ENCODE results near the gene XYLT1. TPM values are rescaled to one million over a fixed set of nuclear protein-coding genes. Genes with fewer than 3 reads are reported as not detected.
"Not testable (repeated sequence)": the region's sequence is repeated elsewhere in the genome, so short reads cannot be mapped to it uniquely, and the experiment has no call there.

XYLT1 gene
- total RNA-seq, 1 donor from 2014 or later = 14.7 TPM

DNA sequence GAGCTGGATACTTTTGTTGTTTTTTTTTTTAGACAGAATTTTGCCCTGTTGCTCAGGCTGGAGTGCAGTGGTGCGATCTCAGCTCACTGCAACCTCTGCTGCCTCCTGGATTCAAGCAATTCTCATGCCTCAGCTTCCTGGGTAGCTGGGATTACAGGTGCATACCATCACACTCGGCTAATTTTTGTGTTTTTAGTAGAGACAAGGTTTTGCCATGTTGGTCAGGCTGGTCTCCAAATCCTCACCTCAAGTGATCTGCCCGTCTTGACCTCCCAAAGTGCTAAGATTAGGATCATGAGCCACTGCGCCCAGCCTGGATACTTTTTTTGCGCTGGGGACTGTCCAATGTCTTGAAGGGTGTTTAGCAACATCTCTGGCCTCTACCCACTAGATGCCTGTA lies 32.6 kb upstream of the XYLT1 start:
- Mint-ChIP-seq H3K4me3 (no peak overlapping the region), H3K9me3 (peaks cover 4% of the 10 kb centered on the region), H3K4me1 (peaks cover 2% of the 10 kb centered on the region), H3K36me3 (ENCODE audit: low read depth) (no peaks in the 10 kb centered on the region), H3K27me3 (peaks cover 6% of the 10 kb centered on the region), H3K27ac (no peak overlapping the region)
- no peak for DNase-seq
- intact Hi-C loops (cut with micrococcal nuclease) = no loop called here

- Mint-ChIP-seq H3K27ac (no peak overlapping the region), H3K36me3 (ENCODE audit: low read depth) (no peaks in the 10 kb centered on the region), H3K4me1 (peaks cover 2% of the 10 kb centered on the region), H3K9me3 (no peaks in the 10 kb centered on the region), H3K4me3 (no peak overlapping the region), H3K27me3 (peaks cover 9% of the 10 kb centered on the region)
- intact Hi-C loops (cut with micrococcal nuclease) = no loop called here
- DNase-seq = no peak
These were observed 30.6 kb upstream of the XYLT1 start for GRCh38 chr16:17501321-17501720.

GRCh38 chr16:17499223-17499902 lies 28.6 kb upstream of the XYLT1 start:
- H3K9me3 Mint-ChIP-seq = no peaks in the 10 kb centered on the region
- H3K4me1 Mint-ChIP-seq = peaks cover 2% of the 10 kb centered on the region
- no peak for DNase-seq
- peaks cover 13% of the 10 kb centered on the region for H3K27me3 Mint-ChIP-seq
- intact Hi-C loops (cut with micrococcal nuclease) = no loop called here
- no peaks in the 10 kb centered on the region for H3K36me3 Mint-ChIP-seq (ENCODE audit: low read depth)
- no peak overlapping the region for H3K4me3 Mint-ChIP-seq
- no peak overlapping the region for H3K27ac Mint-ChIP-seq

GRCh38 chr16:17497648-17498047 lies 26.9 kb upstream of the XYLT1 start:
- Mint-ChIP-seq H3K27ac (no peak overlapping the region), H3K4me3 (no peak overlapping the region), H3K9me3 (no peaks in the 10 kb centered on the region), H3K4me1 (no peaks in the 10 kb centered on the region), H3K27me3 (peaks cover 13% of the 10 kb centered on the region), H3K36me3 (ENCODE audit: low read depth) (no peaks in the 10 kb centered on the region)
- intact Hi-C loops (cut with micrococcal nuclease) = no loop called here
- DNase-seq = no peak

- Mint-ChIP-seq H3K27me3 (peaks cover 13% of the 10 kb centered on the region), H3K4me3 (no peak overlapping the region), H3K9me3 (no peaks in the 10 kb centered on the region), H3K36me3 (ENCODE audit: low read depth) (no peaks in the 10 kb centered on the region), H3K4me1 (no peaks in the 10 kb centered on the region), H3K27ac (no peak overlapping the region)
- intact Hi-C loops (cut with micrococcal nuclease) = no loop called here
- DNase-seq = no peak
These were observed 26.1 kb upstream of the XYLT1 start for GRCh38 chr16:17496891-17497290.

DNA sequence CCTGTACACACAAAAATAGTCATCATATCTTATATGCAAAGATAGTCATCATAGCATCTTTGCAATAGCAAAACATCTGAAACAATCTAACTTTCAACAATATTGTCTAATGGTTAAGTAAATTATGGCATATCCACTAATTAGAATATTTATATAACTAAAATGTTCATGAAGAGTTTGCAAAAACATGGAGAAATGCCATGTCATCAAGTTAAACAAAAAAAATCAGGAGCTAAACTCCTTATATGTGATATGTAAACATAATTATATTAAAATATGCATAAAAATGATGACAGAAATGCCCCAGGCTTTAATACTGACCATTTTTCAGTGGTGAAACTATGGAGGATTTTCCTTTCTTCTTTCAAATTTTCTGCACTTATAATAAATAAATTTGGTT lies 22.3 kb upstream of the XYLT1 start:
- H3K27ac Mint-ChIP-seq = no peak overlapping the region
- no peaks in the 10 kb centered on the region for H3K4me1 Mint-ChIP-seq
- no peaks in the 10 kb centered on the region for H3K36me3 Mint-ChIP-seq (ENCODE audit: low read depth)
- DNase-seq = no peak
- H3K9me3 Mint-ChIP-seq = no peaks in the 10 kb centered on the region
- no peak overlapping the region for H3K4me3 Mint-ChIP-seq
- intact Hi-C loops (cut with micrococcal nuclease) = no loop called here
- peaks cover 16% of the 10 kb centered on the region for H3K27me3 Mint-ChIP-seq

DNA sequence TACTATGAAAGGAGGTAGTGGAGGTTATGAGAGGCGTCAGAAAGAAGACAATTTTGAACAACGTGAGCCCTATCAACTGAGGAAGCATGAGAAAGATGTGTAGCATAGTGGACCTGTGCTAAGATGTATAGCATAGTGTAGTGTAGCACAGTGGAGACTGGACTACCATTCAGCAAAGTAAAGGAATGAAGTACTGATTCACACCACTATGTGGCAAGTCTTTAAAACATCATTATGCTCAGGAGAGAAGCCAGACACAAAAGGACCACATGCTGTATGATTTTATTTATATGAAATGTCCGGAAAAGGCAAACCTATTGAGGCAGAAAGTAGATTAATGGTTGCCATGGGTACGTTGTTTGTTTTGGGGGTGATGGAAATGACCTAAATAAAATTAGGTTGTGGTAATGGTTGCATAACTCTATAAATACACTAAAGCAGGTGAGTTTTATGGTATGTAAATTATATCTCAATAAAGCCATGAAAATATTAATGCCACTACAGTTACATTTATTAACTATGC lies 20.4 kb upstream of the XYLT1 start:
- Mint-ChIP-seq H3K27me3 (peaks cover 12% of the 10 kb centered on the region), H3K36me3 (ENCODE audit: low read depth) (no peaks in the 10 kb centered on the region), H3K9me3 (no peaks in the 10 kb centered on the region), H3K27ac (no peak overlapping the region), H3K4me1 (no peaks in the 10 kb centered on the region), H3K4me3 (no peak overlapping the region)
- intact Hi-C loops (cut with micrococcal nuclease) = no loop called here
- DNase-seq = no peak

DNA sequence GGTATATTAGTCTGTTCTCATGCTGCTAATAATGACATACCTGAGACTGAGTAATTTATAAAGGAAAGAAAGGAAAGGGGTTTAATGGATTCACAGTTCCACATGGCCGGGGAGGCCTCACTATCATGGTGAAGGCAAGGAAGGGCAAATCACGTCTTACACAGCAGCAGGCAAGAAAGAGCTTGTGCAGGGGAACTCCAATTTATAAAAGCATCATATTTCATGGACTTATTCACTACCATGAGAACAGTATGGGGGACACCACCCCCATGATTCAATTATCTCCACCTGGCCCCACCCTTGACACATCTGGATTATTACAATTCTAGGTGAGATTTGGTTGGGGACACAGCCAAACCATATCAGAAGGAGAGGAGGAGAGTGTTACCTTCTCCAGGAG lies 17.7 kb upstream of the XYLT1 start:
- Mint-ChIP-seq H3K4me1 (no peaks in the 10 kb centered on the region), H3K4me3 (no peak overlapping the region), H3K27me3 (peaks cover 13% of the 10 kb centered on the region), H3K27ac (no peak overlapping the region), H3K9me3 (no peaks in the 10 kb centered on the region), H3K36me3 (ENCODE audit: low read depth) (no peaks in the 10 kb centered on the region)
- DNase-seq = no peak
- intact Hi-C loops (cut with micrococcal nuclease) = no loop called here

GRCh38 chr16:17483351-17483750 lies 12.6 kb upstream of the XYLT1 start:
- H3K27me3 Mint-ChIP-seq = peaks cover 32% of the 10 kb centered on the region
- no peaks in the 10 kb centered on the region for H3K36me3 Mint-ChIP-seq (ENCODE audit: low read depth)
- intact Hi-C loops (cut with micrococcal nuclease) = no loop called here
- no peak for DNase-seq
- no peak overlapping the region for H3K27ac Mint-ChIP-seq
- no peak overlapping the region for H3K4me3 Mint-ChIP-seq
- no peaks in the 10 kb centered on the region for H3K4me1 Mint-ChIP-seq
- H3K9me3 Mint-ChIP-seq = no peaks in the 10 kb centered on the region

DNA sequence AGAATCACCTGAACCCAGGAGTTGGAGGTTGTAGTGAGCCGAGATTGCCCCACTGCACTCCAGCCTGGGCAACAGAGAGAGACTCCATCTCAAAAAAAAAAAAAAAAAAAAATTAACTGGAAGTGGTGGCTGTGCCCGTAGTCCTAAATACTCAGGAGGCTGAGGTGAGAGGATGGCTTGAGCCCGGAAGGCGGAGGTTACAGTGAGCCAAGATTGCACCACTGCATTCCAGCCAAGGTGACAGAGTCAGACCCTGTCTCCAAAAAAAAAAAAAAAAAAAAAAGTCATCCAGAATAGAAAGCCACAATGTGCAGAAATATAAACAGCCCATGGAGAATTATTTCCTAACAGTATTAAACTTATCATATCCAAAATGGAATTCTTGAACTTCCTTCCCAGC lies 11.6 kb upstream of the XYLT1 start:
- H3K4me1 Mint-ChIP-seq; intact Hi-C loops (cut with micrococcal nuclease); H3K4me3 Mint-ChIP-seq; H3K9me3 Mint-ChIP-seq; DNase-seq; H3K36me3 Mint-ChIP-seq (ENCODE audit: low read depth); H3K27ac Mint-ChIP-seq: not testable (repeated sequence)
- H3K27me3 Mint-ChIP-seq = peaks cover 34% of the 10 kb centered on the region

- Mint-ChIP-seq H3K36me3 (ENCODE audit: low read depth) (no peaks in the 10 kb centered on the region), H3K4me1 (peaks cover 4% of the 10 kb centered on the region), H3K27me3 (peaks cover 37% of the 10 kb centered on the region), H3K9me3 (no peaks in the 10 kb centered on the region), H3K27ac (no peak overlapping the region), H3K4me3 (no peak overlapping the region)
- DNase-seq = no peak
- intact Hi-C loops (cut with micrococcal nuclease) = no loop called here
These were observed 11.0 kb upstream of the XYLT1 start for GRCh38 chr16:17481736-17482135.

DNA sequence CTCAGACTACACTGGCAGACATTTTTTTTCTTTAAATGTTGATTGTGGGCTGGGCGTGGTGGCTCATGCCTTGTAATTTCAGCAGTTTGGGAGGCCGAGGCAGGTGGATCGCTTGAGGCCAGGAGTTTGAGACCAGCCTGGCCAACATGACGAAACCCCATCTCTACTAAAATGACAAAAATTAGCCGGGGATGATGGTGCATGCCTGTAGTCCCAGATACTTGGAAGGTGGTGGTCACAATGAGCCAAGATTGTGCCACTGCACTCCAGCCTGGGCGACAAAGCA lies 6.4 kb upstream of the XYLT1 start:
- intact Hi-C loops (cut with micrococcal nuclease) = loop anchor here (2.0 kb wide), 1 partner anchor 102 kb away; no protein-coding TSS in a partner anchor
- not testable (repeated sequence) for H3K27ac Mint-ChIP-seq; H3K9me3 Mint-ChIP-seq; H3K36me3 Mint-ChIP-seq (ENCODE audit: low read depth); H3K4me3 Mint-ChIP-seq; DNase-seq
- H3K4me1 Mint-ChIP-seq = peaks cover 26% of the 10 kb centered on the region
- peaks cover 25% of the 10 kb centered on the region for H3K27me3 Mint-ChIP-seq

DNA sequence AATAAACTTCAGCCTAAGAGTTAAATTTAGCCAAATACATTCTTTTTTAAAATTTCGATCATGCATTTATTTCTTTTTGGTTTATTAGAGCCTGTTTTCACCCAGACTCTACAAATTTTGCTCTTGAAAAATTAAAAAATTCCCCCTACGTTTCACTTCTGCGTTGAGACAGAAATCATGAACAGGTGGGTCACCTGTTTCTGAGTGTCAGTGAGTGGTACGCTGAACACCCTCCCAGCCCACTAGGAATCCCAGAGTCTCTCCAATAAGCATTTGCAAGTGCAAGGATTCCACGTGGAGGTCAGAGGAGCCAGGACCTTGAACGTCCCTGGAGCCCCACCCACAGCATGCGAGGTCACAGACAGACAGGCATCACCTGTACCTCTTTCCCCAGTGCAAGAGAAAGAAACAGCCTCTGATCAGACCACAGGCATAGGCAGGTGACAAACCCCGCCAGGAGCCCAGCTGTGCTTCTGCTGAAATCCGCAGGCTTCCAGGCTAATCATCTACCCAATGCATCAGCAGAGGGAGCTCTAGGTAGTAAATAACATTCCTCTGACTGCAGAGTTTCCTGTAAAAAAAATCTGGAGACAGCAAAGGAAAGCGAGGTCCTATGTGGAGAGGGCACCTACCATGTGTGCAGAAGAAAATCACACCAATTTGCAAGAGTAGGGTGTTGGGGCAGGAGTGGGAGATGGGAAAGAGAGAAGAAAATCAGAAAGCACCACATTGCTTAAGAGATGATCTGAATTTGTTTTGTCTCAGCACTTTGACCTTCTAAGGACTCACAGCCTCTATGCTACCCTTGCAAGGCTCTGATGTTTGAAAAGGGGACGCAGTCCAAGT lies 5.9 kb upstream of the XYLT1 start:
- no peaks in the 10 kb centered on the region for H3K9me3 Mint-ChIP-seq
- no peak overlapping the region for H3K27ac Mint-ChIP-seq
- intact Hi-C loops (cut with micrococcal nuclease) = loop anchor here (2.0 kb wide), 1 partner anchor 102 kb away; no protein-coding TSS in a partner anchor
- peaks cover 26% of the 10 kb centered on the region for H3K4me1 Mint-ChIP-seq
- H3K4me3 Mint-ChIP-seq = no peak overlapping the region
- DNase-seq = peak; percentile 83
- peaks cover 25% of the 10 kb centered on the region for H3K27me3 Mint-ChIP-seq
- H3K36me3 Mint-ChIP-seq (ENCODE audit: low read depth) = no peaks in the 10 kb centered on the region

GRCh38 chr16:17475104-17475503 lies 4.3 kb upstream of the XYLT1 start:
- Mint-ChIP-seq H3K4me1 (peaks cover 26% of the 10 kb centered on the region), H3K4me3 (no peak overlapping the region), H3K27me3 (peaks cover 15% of the 10 kb centered on the region), H3K36me3 (ENCODE audit: low read depth) (no peaks in the 10 kb centered on the region), H3K27ac (no peak overlapping the region), H3K9me3 (no peaks in the 10 kb centered on the region)
- DNase-seq = no peak
- intact Hi-C loops (cut with micrococcal nuclease) = no loop called here
